Skin epidermis (tissue), 12 donors: Measurements from ENCODE around the gene PSMC3IP.

Source experiments
- H3K27ac ChIP-seq, 21 experiments: fragments of 200-600 bp; sonication (generic) in 11 of 21; one replicate each; pipeline ENCODE4 v1.5.0; 2020; ENCODE audit warnings: mild to moderate bottlenecking in 3 of 21, inconsistent platforms in 2 of 21, moderate library complexity in 2 of 21
- H3K4me3 ChIP-seq, 7 experiments: fragments of 200-600 bp; sonication (generic) in 2 of 7; one replicate each; pipeline ENCODE4 v1.5.0; 2020; ENCODE audit warnings: inconsistent platforms in 2 of 7, mild to moderate bottlenecking in 2 of 7, moderate library complexity in 1 of 7

Gene PSMC3IP

DNA sequence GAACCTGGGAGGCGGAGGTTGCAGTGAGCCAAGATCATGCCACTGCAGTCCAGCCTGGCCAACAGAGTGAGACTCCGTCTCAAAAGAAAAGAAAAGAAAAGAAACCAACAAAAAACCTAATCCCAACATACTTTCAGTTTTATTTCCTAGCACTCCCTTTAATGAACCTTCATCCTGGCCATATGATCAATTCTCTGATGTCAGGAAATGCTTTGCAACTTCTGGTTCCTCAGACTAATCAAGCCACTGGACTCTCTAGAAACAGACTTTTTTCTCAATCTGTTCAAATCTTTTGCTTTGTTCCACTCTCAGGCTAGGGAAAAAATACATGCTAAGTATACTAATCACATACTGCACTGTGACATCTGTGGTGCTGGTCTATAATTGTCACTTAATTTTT, 13.4 kb upstream of the PSMC3IP start:
- no peak overlapping the region for H3K27ac ChIP-seq
- H3K4me3 ChIP-seq = no peak overlapping the region

DNA sequence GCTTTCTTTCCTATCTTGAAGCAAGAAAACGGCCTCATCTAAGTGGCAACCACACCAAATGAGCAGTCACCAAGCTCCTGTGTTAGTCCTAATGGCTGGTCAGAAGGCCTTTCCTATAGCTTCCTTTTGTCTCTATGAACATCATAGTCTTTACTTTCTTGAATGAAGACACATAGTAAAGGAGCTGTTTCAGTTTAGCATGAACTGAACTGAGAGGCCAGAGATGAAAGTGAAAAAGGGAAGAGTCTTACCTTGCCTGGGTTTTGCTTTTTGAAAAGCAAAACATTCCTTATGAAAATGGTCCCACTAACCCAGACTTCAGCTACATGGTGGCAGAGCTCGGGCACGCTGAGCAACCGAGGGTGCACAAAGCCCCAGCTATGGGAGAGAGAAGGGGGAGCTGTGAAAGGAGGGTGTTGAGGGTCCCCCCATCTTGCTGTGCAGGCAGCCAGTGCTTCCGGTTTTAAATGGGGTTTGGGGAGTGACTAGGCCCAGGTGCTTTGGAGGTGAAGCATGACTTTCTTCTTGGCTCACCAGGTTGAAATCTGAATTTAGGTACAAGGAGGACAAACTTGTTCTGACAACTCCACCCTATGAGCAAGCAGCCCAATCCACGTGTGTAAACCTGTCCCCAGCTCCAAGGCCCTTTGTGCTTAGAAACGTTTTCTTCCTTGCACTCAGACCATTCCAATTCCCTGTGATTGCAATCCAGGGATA, 9.1 kb upstream of the PSMC3IP start:
- Histone ChIP-seq H3K4me3 (no peak overlapping the region), H3K27ac (peak overlapping the region in 17 of 21 experiments; percentile 3 to 73 (median 59))

DNA sequence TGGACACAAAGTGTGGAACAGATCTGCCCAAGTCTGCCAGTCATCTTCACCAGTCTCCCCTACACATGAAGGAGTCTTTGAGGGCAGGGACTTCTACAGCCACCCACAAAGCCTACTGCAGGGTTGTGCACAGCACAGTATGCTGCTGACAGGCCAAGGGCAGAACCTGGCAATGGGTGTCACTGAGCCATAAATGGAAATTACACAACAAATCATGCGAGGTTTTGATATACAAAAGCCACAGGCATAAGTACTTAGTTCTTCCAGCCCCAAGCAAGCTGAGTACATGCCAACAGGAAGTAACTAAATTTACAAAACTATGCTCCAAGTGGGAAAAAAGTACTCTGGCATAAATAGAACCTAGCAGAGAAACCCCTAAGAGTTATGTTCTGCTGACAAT, 7.8 kb upstream of the PSMC3IP start:
- H3K27ac ChIP-seq = peak overlapping the region in 8 of 21 experiments; percentile 8 to 73 (median 33)
- no peak overlapping the region for H3K4me3 ChIP-seq

DNA sequence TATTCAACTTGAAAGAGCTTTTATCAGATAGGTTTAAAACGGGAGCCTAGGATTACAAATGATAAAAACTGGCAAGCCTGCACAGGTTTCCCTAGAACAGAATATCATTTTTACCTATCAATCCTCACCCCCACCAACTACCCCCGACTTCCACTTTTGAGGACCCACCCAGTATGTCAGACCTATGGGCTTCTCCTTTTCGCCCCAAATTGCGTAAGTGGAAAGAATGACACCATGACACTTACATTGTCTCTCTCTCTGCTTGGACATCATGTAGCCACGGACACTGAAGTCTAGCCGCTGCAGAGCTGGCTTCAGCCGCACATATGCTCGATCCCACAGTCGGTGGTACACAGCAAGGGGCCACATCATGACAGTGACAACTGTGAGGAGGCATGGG, 7.4 kb upstream of the PSMC3IP start:
- Histone ChIP-seq H3K4me3 (no peak overlapping the region), H3K27ac (peak overlapping the region in 7 of 21 experiments; percentile 5 to 73 (median 29))

DNA sequence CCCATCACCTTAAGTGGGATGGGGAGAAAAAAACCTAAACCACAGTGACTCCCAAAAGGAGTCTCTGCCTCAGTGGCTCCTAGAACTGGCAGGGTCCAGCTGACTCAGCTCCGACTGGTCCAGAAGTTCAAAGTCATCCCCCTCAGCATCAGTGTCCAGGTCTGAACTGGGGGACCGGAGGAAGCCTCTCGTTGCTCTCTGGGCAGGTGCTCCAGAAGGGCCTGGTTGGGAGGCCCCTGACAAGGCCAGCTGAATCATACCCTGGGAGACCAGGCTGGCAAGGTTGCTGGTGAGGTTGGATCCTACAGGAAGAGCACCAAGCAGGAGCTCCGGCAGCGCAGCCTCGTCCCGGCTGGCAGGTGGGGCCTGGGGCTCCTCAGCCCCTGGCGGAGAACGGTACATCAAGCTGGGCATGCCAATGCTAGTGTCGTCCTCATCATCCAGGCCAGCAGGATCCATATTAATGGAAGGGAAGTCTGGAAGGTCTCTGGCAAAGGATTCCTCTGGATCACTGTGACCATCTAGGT, 4.3 kb upstream of the PSMC3IP start:
- Histone ChIP-seq H3K4me3 (no peak overlapping the region), H3K27ac (no peak overlapping the region)

DNA sequence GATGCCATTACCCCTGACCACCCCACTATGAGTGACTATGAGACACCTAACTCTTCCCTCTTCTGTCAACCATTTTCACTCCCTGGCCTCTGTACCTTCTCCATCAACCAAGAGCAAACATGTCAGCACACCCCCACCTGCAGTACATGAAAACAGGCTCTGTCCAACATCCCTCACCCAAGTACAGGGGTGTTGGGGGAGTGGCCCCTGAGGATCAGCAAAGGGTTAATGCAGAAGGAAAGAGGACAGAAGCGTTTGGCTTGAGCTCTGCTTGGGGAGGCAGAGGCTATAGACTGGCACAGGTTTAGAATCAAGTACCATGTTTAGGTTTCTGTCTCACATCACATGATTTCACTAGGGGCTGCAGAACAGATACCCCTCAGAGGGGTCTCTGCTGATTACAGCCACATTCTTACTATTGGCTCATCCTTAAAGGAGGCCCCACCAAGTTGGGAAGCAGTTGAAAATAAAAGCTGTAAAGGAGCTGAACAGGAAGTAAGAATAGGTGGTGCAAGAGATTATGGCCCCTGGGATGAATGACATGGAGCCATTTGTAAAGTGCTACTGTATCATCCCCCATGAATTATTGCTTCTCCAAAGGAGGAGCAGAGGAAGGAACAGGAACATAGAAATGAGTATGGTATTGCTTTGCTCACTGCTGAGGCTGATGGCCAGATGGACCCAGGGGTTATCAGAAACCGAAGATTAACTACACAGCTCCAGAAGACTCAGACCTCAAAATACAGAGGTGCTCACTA, 2.4 kb upstream of the PSMC3IP start:
- Histone ChIP-seq H3K27ac (no peak overlapping the region), H3K4me3 (no peak overlapping the region)

DNA sequence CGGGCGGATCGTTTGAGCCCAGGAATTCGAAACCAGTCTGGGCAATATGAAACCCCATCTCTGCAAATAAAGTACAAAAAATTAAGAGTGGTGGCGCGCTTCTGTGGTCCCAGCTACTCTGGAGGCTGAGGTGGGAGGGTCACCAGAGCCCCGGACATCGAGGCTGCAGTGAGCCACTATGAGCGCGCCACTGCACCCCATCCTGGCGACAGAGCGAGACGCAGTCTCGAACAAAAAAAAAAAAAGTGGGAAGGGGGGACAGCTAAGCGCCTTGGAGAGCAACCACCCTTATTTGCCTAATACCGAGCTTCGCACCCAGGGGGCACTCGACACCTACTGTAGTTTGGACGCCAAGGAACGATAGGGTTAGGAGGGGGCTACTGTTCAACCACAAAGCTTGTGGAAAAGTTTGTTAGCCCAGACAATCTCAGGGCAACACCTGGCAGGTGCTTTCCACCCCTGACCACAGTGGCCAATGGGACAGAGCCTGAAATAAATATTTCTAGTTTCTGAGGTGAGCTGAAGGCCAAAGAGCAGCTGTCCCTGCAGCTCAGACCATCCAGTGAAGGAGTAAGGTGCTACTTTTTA, 847 bp upstream of the PSMC3IP start:
- H3K27ac ChIP-seq = peak overlapping the region in 20 of 21 experiments; percentile 69 to 93 (median 88)
- peak overlapping the region; percentile 43 to 71 (median 58) for H3K4me3 ChIP-seq

DNA sequence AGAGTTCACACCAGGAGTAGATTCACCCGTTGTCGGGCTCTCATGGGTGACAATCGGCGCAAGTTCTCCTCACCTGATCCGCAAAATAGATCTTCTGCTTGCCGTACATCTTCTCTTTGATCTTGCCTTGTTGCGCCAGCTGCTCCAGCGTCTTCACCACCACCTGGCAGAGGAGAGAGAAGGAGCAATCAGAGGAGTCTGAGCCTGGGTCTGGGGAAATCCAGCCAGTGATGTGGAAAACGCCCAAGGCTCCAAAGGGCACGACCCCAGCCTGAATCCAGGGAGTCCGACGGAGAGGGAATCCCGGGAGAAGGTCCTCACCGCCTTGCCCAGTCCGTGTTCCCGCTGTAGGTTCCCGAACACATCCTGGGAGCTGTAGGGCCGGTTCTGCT, 393 bp downstream of the PSMC3IP start:
- Histone ChIP-seq H3K4me3 (peak overlapping the region; percentile 43 to 71 (median 58)), H3K27ac (peak overlapping the region in 19 of 21 experiments; percentile 37 to 93 (median 87))

DNA sequence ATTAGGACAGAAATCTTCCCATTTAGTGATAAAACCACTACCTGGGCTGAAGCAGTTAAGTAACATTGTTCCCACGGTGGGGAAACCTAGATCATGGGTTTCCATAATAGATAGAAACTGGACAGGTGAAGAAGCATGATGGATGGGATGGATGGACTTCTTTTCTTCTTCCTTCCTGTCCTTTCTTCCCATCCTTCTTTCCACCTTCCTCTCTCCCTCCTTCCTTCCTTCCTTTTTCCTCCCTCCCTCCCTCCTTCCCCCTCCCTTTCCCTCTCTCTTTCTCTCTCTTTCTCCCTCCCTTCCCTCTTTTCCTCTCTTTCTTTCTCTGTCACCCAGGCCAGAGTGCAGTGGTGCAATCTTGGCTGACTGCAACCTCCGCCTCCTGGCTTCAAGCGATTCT, 3.1 kb downstream of the PSMC3IP start:
- Histone ChIP-seq H3K4me3 (no peak overlapping the region), H3K27ac (no peak overlapping the region)

DNA sequence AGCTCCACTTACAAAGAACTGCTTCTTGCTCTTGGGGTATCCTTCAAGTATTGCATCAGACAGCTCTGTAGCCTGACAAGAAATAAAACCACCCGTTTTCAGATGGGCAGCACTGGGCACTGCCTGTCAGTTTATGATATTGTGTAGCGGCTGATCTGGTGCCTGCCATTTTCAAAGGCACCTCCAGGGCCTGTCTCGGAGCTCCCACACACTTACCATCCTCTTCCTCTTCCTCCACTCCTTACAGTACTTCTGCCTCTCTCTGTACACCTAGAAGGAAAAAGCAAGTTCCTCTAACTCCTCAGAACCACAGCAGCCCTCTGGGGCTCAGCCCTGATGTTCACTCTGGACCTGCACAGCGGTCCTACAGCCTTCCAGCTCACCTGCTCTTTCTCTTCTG, 4.4 kb downstream of the PSMC3IP start:
- Histone ChIP-seq H3K27ac (no peak overlapping the region), H3K4me3 (no peak overlapping the region)

DNA sequence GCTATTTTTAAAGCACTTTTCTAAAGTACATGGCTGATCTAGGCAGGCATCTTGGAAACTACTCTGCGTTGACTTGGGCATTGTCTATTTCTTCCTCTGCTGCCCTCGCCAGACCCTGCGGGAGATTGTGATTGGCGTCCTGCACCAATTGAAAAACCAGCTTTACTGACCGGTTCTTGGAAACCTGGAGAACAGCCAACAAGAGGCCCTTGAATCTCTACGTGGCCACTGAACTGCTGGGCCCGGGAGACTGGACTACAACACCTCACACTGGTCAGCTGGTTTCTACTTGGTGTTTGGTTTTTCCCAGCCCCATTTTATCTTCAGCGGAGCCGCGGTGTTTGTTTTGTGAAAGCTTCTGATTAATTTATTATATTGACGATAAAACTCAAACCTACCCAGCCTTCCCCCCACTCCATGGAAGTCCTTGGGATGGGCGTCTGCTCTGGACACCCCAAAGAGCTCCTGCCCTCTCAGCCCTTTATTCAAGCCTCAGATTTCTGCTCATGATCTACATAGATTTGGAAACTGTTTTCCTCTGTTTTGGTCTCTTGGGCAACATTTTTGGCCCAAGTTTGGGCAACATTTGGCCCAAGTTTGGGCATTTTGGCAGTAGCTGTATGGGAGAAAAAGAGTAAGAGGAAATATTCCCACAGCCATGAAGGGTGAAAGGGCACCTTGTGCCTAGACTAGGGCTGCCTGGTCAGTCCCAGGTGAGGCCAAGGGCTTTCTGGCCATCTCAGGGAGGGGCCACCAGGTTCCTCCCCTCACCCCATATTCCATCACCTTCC, 5.9 kb downstream of the PSMC3IP start:
- Histone ChIP-seq H3K27ac (no peak overlapping the region), H3K4me3 (no peak overlapping the region)

DNA sequence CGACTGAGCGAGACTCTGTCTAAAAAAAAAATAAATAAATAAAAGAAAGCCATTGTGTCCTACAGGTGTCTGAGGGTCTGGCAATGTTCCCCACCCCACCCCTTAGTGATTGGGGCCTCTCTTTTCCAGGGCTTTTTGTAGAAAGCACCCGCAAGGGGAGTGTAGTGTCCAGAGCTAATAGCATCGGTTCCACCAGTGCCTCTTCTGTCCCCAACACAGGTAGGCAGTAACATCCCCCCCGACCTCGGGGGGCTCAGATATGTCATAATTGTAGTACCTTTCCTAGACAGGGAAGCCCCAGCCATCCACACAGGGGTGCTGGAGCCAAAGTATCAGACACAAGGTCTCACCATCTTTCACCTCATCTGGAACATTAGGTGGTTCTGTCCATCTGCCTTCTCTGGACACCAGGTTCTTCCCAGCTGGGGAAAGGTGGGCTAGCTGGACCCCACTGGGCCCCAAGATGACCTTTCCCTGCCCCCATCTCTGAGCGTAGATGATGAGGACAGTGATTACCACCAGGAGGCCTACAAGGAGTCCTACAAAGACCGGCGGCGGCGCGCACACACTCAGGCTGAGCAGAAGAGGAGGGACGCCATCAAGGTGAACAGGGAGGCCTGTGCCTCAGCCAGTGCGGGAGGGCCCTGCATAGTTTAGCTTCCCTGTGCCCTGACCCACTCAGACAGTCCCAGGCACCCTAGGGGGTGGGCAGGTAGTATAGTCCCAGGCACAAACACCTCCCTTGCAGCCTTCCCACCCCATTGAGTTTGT, 9.0 kb downstream of the PSMC3IP start:
- Histone ChIP-seq H3K27ac (peak overlapping the region in 3 of 21 experiments; percentile 64 to 96 (median 93)), H3K4me3 (peak overlapping the region in 1 of 7 experiments; percentile 68)

DNA sequence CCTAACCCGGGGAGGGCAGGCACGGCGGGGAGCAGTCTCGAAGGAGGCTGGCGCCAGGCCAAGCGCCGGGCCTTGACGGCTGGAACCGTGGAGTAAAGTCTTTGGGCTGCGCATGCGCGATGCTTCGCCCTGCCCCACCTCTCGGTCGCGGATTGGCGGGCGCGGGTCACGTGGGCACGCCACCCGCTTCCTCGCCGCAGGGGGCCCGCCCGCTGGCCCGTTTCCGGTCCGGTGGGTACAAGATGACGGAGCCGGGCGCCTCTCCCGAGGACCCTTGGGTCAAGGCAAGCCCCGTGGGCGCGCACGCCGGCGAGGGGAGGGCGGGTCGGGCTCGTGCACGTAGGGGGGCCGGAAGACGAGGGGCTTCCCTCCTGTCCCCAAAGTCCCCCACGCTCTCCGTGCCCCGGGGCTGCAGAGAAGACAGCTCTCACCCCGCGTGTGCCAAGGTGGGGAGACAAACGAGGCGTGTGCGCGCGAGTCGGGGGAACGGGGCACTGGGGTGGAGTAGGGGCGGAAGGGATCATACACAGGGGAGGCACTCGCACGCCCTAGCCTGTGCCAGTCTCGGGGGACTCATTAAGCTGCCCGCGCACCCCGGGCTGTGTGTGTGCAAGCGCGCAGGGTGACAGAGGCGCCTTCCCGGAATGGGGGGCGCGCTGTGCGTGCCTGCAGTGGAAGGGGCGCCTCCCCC, 10.5 kb downstream of the PSMC3IP start, which contains the start of gene MLX:
Gene MLX, plus strand, starts transcription at position 218 of the 691 bp plus-strand sequence. Its CDS starts 25 bp downstream, at position 243.
- Histone ChIP-seq H3K4me3 (peak within 1 kb of the TSS; percentile 68 to 92 (median 80)), H3K27ac (peak within 1 kb of the TSS; percentile 50 to 100 (median 95))

DNA sequence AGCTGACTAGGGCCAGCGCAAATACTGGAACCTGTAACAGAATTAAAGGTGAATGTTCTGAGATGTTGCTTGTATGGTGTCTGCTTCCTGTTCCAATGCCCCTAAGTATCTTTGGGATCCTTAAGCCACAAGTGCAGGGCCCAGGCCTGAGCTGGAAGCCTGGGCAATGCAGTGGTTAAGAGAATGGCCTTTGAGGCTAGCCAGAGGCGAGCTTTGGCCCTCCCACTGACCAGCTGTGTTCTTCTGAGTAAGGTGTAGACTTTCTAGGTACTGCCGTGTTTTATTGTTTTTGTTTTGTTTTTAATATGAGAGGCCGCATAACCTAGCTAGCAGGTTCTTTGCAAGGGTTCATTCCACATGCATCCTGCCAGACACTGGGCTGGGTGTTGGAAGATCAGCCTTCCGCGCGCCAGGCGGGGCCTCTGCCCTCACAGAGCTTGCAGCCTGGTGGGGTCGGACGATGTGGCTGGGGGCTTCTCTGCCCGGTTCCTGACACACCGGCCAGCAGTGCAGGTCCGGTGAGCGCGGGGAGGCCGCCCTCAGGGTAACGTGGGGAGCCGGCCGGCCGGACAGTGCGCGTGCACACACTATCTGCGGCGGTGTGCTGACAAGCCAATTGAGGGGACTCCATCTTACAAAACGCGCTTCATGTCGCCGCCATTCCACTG, 11.2 kb downstream of the PSMC3IP start:
- Histone ChIP-seq H3K27ac (peak overlapping the region in 20 of 21 experiments; percentile 89 to 100 (median 96)), H3K4me3 (peak overlapping the region; percentile 68 to 92 (median 80))

DNA sequence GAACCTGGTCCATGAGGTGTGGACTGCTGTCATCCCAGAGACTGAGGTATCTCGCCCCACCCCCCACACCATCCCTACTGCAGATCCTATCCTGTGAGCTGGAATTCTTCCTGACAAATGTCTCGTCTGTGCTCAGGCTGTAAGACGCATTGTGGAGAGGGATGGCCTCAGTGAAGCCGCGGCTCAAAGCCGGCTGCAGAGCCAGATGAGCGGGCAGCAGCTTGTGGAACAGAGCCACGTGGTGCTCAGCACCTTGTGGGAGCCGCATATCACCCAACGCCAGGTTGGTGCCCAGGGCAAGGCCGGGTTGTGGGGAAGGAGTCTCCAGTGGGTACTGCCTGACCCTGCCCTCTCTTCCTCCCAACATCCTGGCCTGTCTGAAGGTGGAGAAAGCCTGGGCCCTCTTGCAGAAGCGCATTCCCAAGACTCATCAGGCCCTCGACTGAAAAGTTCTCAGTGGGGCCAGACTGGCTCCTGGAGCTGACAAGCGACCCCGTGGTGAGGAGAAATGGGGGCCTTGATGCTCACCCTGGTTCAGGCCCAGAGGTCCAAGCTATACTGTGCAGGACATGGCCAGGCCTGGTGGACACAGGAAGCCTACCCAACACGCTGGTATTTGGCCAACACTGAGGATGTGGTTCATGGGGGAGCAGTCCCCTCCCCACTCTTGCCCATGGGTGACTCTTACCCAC, 11.9 kb downstream of the PSMC3IP start:
- H3K27ac ChIP-seq = peak overlapping the region in 13 of 21 experiments; percentile 92 to 100 (median 96)
- peak overlapping the region in 1 of 7 experiments; percentile 68 for H3K4me3 ChIP-seq

DNA sequence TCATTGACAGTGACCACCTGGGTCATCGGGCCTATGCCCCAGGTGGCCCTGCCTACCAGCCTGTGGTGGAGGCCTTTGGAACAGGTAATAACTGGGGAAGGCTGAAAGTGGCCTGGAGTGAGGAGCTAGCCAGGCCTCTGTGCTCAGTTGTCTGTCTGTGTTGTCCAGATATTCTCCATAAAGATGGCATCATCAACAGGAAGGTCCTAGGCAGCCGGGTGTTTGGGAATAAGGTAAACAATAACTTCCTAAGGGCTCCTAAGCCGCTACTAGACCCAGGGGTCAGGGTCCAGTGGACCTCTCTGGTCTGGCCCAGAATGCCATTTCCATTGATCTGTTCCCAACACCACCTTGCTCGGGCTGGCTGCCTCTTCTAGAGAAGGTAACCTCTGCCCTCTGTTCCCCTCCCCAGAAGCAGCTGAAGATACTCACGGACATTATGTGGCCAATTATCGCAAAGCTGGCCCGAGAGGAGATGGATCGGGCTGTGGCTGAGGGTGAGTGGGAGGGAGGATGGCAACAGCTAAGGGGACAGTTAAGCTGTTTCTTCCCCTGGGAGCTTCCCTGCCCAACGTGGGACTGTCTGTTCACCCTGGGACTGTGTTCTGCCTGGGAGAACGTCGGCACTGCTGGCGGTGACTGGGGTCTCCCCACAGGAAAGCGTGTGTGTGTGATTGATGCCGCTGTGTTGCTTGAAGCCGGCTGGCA, 12.6 kb downstream of the PSMC3IP start:
- Histone ChIP-seq H3K4me3 (no peak overlapping the region), H3K27ac (peak overlapping the region in 4 of 21 experiments; percentile 12 to 97 (median 67))
